GM12878 (cell line): Measurements from ENCODE around the gene RBM44. TPM values are rescaled to one million over a fixed set of nuclear protein-coding genes. Genes with fewer than 3 reads are reported as not detected.

ENCODE experiments used
- ATAC-seq: fragments of 200-7000 bp; cut with Tn5 transposase; 3 replicates; pipeline ENCODE4 v1.9.1; 2020; ENCODE audit warnings: mild to moderate bottlenecking, moderate library complexity
- BruUV-seq: library from RNA; stranded (reverse); fragments of 400-500 nt; replicated peaks from 2 replicates; lab custom pipeline; 2021; lab: Mats Ljungman, UMichigan
- CTCF ChIA-PET: fragments of 300-600 bp; sonication (Branson Sonifier 250); formaldehyde crosslinking; extraction: SDS; loops from one replicate; lab custom pipeline; 2021; ENCODE audit warnings: inconsistent platforms; lab: Yijun Ruan, JAX
- POLR2A ChIA-PET: fragments of 350-600 bp; formaldehyde crosslinking; extraction: SDS; loops from one replicate; lab custom pipeline; 2021; ENCODE audit warnings: inconsistent platforms; lab: Charles Lee
- RAD21 ChIA-PET: fragments of 300-600 bp; sonication (Branson Sonifier 250); formaldehyde crosslinking; loops from one replicate; lab custom pipeline; 2023; ENCODE audit warnings: antibody characterized with exemption; ENCODE audit not compliant: unreplicated experiment; lab: Charles Lee
- SMC1A ChIA-PET: fragments of 300-600 bp; sonication (Branson Sonifier 250); formaldehyde crosslinking; loops from one replicate; lab custom pipeline; 2023; ENCODE audit not compliant: unreplicated experiment, uncharacterized antibody; lab: Charles Lee
- DNase-seq: peaks from one replicate; pipeline ENCODE4 v3.0.0-alpha.2; 2011; ENCODE audit warnings: low read depth, low spot score
- FAIRE-seq: peaks from 3 replicates; lab custom pipeline; 2011; peaks lifted over from hg19 to GRCh38; lab: Jason Lieb, UNC
- H2AFZ ChIP-seq: 2 replicates; pipeline ENCODE4 v1.6.0; 2011; ENCODE audit warnings: low read depth, low read length, control low read depth; ENCODE audit not compliant: control insufficient read depth
- H3K27ac ChIP-seq: 2 replicates; pipeline ENCODE4 v1.5.1; 2011; ENCODE audit warnings: control low read depth; ENCODE audit not compliant: control insufficient read depth, insufficient read depth
- H3K27me3 ChIP-seq, 2 experiments: replicated peaks in 1 of 2; 2 replicates each; pipeline versions ENCODE4 v1.6.0 to v1.6.1; 2011; ENCODE audit warnings: low read length in 1 of 2; ENCODE audit not compliant: control insufficient read depth in 2 of 2, insufficient read depth in 2 of 2
- H3K36me3 ChIP-seq, 2 experiments: 2 replicates each; pipeline ENCODE4 v1.5.1; 2011; ENCODE audit warnings: low read length in 1 of 2; ENCODE audit not compliant: control insufficient read depth in 2 of 2, insufficient read depth in 2 of 2
- H3K4me1 ChIP-seq: 2 replicates; pipeline ENCODE4 v1.6.1; 2011; ENCODE audit warnings: mild to moderate bottlenecking, low read length, moderate library complexity, mixed read lengths; ENCODE audit not compliant: control insufficient read depth, insufficient read depth
- H3K4me2 ChIP-seq: 2 replicates; pipeline ENCODE4 v1.6.0; 2011; ENCODE audit warnings: control low read depth; ENCODE audit not compliant: control insufficient read depth, insufficient read depth
- H3K4me3 ChIP-seq: fragments of 200-600 bp; sonication (generic); 2 replicates; pipeline ENCODE4 v1.5.1; 2016
- H3K79me2 ChIP-seq: 2 replicates; pipeline ENCODE4 v1.6.0; 2011; ENCODE audit warnings: low read length; ENCODE audit not compliant: control insufficient read depth, insufficient read depth
- H3K9ac ChIP-seq: 2 replicates; pipeline ENCODE4 v1.8.0; 2011; ENCODE audit warnings: low read length, control low read depth, mixed read lengths; ENCODE audit not compliant: control insufficient read depth, insufficient read depth
- H3K9me3 ChIP-seq: replicated peaks from 3 replicates; pipeline ENCODE4 v1.5.1; 2011; ENCODE audit warnings: mild to moderate bottlenecking, low read length; ENCODE audit not compliant: control insufficient read depth, insufficient read depth
- H4K20me1 ChIP-seq: 2 replicates; pipeline ENCODE4 v1.6.0; 2011; ENCODE audit not compliant: control insufficient read depth, insufficient read depth
- CEBPB ChIP-seq, 2 experiments: fragments of 150-350 bp in 1 of 2; IDR thresholded peaks; 2 replicates each; pipeline ENCODE4 v1.6.1; 2012 to 2014; ENCODE audit warnings: low read depth in 2 of 2, low read length in 2 of 2, borderline replicate concordance in 1 of 2, inconsistent platforms in 1 of 2
- GATAD2B ChIP-seq: fragments of 450-650 bp; conservative IDR thresholded peaks from 2 replicates; pipeline ENCODE4 v1.6.1; 2017; ENCODE audit warnings: low read depth, mild to moderate bottlenecking, moderate library complexity
- HCFC1 ChIP-seq: fragments of 150-350 bp; IDR thresholded peaks from 2 replicates; pipeline ENCODE4 v1.6.1; 2014; ENCODE audit warnings: low read length
- JUNB ChIP-seq: IDR thresholded peaks from 2 replicates; pipeline ENCODE4 v1.6.1; 2016; ENCODE audit warnings: antibody characterized with exemption, mild to moderate bottlenecking
- MEF2B ChIP-seq: fragments of 450-650 bp; IDR thresholded peaks from 2 replicates; pipeline ENCODE4 v1.6.1; 2018; ENCODE audit warnings: mild to moderate bottlenecking, moderate library complexity; ENCODE audit not compliant: partially characterized antibody, poor library complexity, severe bottlenecking
- MYB ChIP-seq: fragments of 150-350 bp; IDR thresholded peaks from 2 replicates; pipeline ENCODE4 v1.6.1; 2014; ENCODE audit warnings: mild to moderate bottlenecking, low read depth, low read length, borderline replicate concordance
- NFIC ChIP-seq: IDR thresholded peaks from 2 replicates; pipeline ENCODE4 v1.6.1; 2012; ENCODE audit warnings: low read depth, mild to moderate bottlenecking, inconsistent platforms, low read length, moderate library complexity
- PAX5 ChIP-seq: IDR thresholded peaks from 2 replicates; pipeline ENCODE4 v1.6.1; 2011; ENCODE audit warnings: low read depth, low read length, borderline replicate concordance
- RCOR1 ChIP-seq: conservative IDR thresholded peaks from 2 replicates; pipeline ENCODE4 v1.6.1; 2012; ENCODE audit warnings: low read depth, low read length, improper control_type of control experiment
- SPI1 ChIP-seq: IDR thresholded peaks from 2 replicates; pipeline ENCODE4 v1.6.1; 2011; ENCODE audit warnings: low read depth, mild to moderate bottlenecking, low read length, moderate library complexity, borderline replicate concordance; ENCODE audit not compliant: insufficient read depth
- SREBF1 ChIP-seq: IDR thresholded peaks from 2 replicates; pipeline ENCODE4 v1.6.1; 2012; ENCODE audit warnings: mild to moderate bottlenecking, low read length
- SREBF2 ChIP-seq: IDR thresholded peaks from 2 replicates; pipeline ENCODE4 v1.6.1; 2012; ENCODE audit warnings: mild to moderate bottlenecking, low read length
- TCF7 ChIP-seq: IDR thresholded peaks from 2 replicates; pipeline ENCODE4 v1.6.1; 2014; ENCODE audit warnings: antibody characterized with exemption, borderline replicate concordance
- ZNF217 ChIP-seq: fragments of 450-650 bp; IDR thresholded peaks from 2 replicates; pipeline ENCODE4 v1.6.1; 2017; ENCODE audit warnings: antibody characterized with exemption, mild to moderate bottlenecking
- ZNF24 ChIP-seq: fragments of 450-650 bp; IDR thresholded peaks from 2 replicates; pipeline ENCODE4 v1.6.1; 2017; ENCODE audit warnings: antibody characterized with exemption, mild to moderate bottlenecking
- WGBS: methylation state at CpG from one replicate; pipeline ENCODE4 v1.1.6; 2016; ENCODE audit warnings: low lambda C conversion rate; ENCODE audit not compliant: insufficient replicate concordance, insufficient coverage; ENCODE audit errors: missing lambda C conversion rate; 5-methylcytosine and 5-hydroxymethylcytosine counted together
- in situ Hi-C: fragments of 300-500 bp; cut with MboI; formaldehyde crosslinking; loops from 9 replicates; pipeline ENCODE4 v1.14.3; 2018; ENCODE audit warnings: mixed read lengths
- intact Hi-C: fragments of 100-400 bp; cut with micrococcal nuclease; formaldehyde crosslinking; loops from one replicate; pipeline ENCODE4 v1.14.2; 2022; ENCODE audit not compliant: unreplicated experiment
- polyA plus RNA-seq, 11 experiments: library from polyadenylated mRNA; depleted of rRNA in 4 of 11; unstranded in 6 of 11; stranded (reverse) in 5 of 11; fragments of >200 nt; fragmentation: Nextera tagmentation in 4 of 11; fragmentation: Illumina TruSeq in 1 of 11; extraction: Ambion mirVana in 4 of 11; extraction: Trizol in 1 of 11; gene quantifications; 1 replicate in 1 of 11; 2 replicates in 10 of 11; pipeline versions ENCODE4 v1.2.1 to v1.2.3, GENCODE V29; 2011 to 2016; ENCODE audit warnings: inconsistent platforms in 2 of 11, missing spikeins in 2 of 11, low read depth in 1 of 11
- total RNA-seq, 4 experiments: library from RNA; depleted of rRNA in 3 of 4; stranded (reverse); fragments of >200 nt in 3 of 4; fragmentation: Illumina TruSeq in 1 of 4; extraction: Trizol in 1 of 4; gene quantifications; 2 replicates each; pipeline versions ENCODE4 v1.2.1 to v1.2.3, GENCODE V29; 2013 to 2021
- TF ChIP-seq, protein P1 (sequence below): fragments of 450-650 bp; formaldehyde crosslinking; IDR thresholded peaks from 2 replicates; pipeline ENCODE4 v1.4.0; 2020; ENCODE audit warnings: mild to moderate bottlenecking, moderate library complexity
- TF ChIP-seq, protein P2 (sequence below): IDR thresholded peaks from 2 replicates; pipeline ENCODE4 v1.6.1; 2011; ENCODE audit warnings: low read depth, low read length, improper control_type of control experiment, borderline replicate concordance
- TF ChIP-seq, protein P3 (sequence below): IDR thresholded peaks from 2 replicates; pipeline ENCODE4 v1.6.1; 2011; ENCODE audit warnings: borderline replicate concordance, low read depth, mild to moderate bottlenecking, moderate library complexity, mixed read lengths, low read length; ENCODE audit not compliant: insufficient read depth; ENCODE audit errors: extremely low read length

RBM44 gene
- total and polyA plus RNA-seq, 10 of the 15 experiments (the other 5 are each of a cell fraction or from before 2014, with no cell fraction given), result 0.14 to 1.4 (median 0.62) TPM; not detected in 1

DNA sequence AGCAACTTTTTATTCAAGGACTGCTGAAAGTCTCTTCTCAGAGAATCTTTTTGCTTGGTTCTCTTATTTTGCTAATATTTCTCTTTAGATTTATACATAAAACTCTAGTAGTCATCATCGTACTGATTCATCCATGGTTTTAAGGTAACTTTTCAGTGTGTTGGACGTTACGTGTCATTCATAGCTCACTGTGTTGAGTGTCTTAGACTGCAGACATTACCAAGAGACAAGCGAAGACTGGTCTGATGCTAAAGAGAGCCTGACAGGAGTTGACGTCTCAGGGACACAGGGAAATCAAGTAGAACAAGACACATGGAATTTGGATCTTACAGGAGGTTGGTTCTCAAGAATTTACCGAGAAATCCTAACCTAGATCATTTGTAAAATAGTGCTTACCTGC lies 25.5 kb downstream of the RBM44 start:
- CTCF ChIA-PET, result no interaction called here
- intact Hi-C loops (no loop called here), in situ Hi-C loops (no loop called here)
- Histone ChIP-seq H2AFZ (no peak overlapping the region), H4K20me1 (no peaks in the 10 kb centered on the region), H3K9ac (no peak overlapping the region), H3K4me3 (no peak overlapping the region), H3K79me2 (no peaks in the 10 kb centered on the region), H3K4me2 (no peak overlapping the region), H3K27me3 (no peaks in the 10 kb centered on the region), H3K36me3 (no peaks in the 10 kb centered on the region), H3K4me1 (no peaks in the 10 kb centered on the region; the same call in 1 of the 2 replicates), H3K9me3 (no peaks in the 10 kb centered on the region), H3K27ac (no peak overlapping the region)
- TF ChIP-seq HCFC1, result no peak
- no peak for TF ChIP-seq CEBPB (IDR thresholded peaks at IDR 0.05; ENCODE audit: borderline replicate concordance in 1 of 2, low read depth in 2 of 2, low read length in 2 of 2)
- TF ChIP-seq ZNF24, result no peak
- no peak for TF ChIP-seq JUNB
- no peak for TF ChIP-seq GATAD2B
- TF ChIP-seq TCF7, result no peak
- TF ChIP-seq, protein P1, sequence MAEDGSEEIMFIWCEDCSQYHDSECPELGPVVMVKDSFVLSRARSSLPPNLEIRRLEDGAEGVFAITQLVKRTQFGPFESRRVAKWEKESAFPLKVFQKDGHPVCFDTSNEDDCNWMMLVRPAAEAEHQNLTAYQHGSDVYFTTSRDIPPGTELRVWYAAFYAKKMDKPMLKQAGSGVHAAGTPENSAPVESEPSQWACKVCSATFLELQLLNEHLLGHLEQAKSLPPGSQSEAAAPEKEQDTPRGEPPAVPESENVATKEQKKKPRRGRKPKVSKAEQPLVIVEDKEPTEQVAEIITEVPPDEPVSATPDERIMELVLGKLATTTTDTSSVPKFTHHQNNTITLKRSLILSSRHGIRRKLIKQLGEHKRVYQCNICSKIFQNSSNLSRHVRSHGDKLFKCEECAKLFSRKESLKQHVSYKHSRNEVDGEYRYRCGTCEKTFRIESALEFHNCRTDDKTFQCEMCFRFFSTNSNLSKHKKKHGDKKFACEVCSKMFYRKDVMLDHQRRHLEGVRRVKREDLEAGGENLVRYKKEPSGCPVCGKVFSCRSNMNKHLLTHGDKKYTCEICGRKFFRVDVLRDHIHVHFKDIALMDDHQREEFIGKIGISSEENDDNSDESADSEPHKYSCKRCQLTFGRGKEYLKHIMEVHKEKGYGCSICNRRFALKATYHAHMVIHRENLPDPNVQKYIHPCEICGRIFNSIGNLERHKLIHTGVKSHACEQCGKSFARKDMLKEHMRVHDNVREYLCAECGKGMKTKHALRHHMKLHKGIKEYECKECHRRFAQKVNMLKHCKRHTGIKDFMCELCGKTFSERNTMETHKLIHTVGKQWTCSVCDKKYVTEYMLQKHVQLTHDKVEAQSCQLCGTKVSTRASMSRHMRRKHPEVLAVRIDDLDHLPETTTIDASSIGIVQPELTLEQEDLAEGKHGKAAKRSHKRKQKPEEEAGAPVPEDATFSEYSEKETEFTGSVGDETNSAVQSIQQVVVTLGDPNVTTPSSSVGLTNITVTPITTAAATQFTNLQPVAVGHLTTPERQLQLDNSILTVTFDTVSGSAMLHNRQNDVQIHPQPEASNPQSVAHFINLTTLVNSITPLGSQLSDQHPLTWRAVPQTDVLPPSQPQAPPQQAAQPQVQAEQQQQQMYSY, result no peak
- TF ChIP-seq MEF2B, result no peak
- TF ChIP-seq SPI1, result no peak
- no peak for TF ChIP-seq RCOR1
- TF ChIP-seq MYB, result no peak
- no peak for TF ChIP-seq SREBF1
- TF ChIP-seq, protein P2, sequence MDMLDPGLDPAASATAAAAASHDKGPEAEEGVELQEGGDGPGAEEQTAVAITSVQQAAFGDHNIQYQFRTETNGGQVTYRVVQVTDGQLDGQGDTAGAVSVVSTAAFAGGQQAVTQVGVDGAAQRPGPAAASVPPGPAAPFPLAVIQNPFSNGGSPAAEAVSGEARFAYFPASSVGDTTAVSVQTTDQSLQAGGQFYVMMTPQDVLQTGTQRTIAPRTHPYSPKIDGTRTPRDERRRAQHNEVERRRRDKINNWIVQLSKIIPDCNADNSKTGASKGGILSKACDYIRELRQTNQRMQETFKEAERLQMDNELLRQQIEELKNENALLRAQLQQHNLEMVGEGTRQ, result no peak
- no peak for TF ChIP-seq SREBF2
- no peak for TF ChIP-seq ZNF217
- TF ChIP-seq NFIC, result no peak
- TF ChIP-seq, protein P3, sequence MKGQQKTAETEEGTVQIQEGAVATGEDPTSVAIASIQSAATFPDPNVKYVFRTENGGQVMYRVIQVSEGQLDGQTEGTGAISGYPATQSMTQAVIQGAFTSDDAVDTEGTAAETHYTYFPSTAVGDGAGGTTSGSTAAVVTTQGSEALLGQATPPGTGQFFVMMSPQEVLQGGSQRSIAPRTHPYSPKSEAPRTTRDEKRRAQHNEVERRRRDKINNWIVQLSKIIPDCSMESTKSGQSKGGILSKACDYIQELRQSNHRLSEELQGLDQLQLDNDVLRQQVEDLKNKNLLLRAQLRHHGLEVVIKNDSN, result no peak
- no peak for TF ChIP-seq PAX5
- SMC1A ChIA-PET, result no interaction called here
- POLR2A ChIA-PET, result interaction anchor here (0.6 kb wide), 1 partner anchor 59 kb away, joined by 4 read pairs; no protein-coding TSS in a partner anchor
- ATAC-seq, result no peak
- WGBS, result 72% methylated on average over 6 of the region's 6 CpGs
- BruUV-seq, result no TSS peak
- no peak for FAIRE-seq
- RAD21 ChIA-PET, result no interaction called here
- DNase-seq, result no peak
